ENCODE data around the gene GPATCH2. TPM values are rescaled to one million over a fixed set of nuclear protein-coding genes. Genes with fewer than 3 reads are reported as not detected.

The GPATCH2 gene
- total RNA-seq, 1 experiment from 2014 or later = 11.2 TPM

- TF ChIP-seq TCF7L2 (IDR thresholded peaks at IDR 0.05; ENCODE audit: low read depth, low read length) (no peak), CTCF (IDR thresholded peaks at IDR 0.05) (no peak), SIN3A (IDR thresholded peaks at IDR 0.05; ENCODE audit: borderline replicate concordance, insufficient read depth, low read depth, low read length) (no peak), REST (IDR thresholded peaks at IDR 0.05; ENCODE audit: insufficient read depth in 1 of 2, low read depth in 2 of 2, low read length in 1 of 2) (no peak), POLR2AphosphoS5 (IDR thresholded peaks at IDR 0.05; ENCODE audit: low read depth, low read length) (no peak)
- POLR2A ChIA-PET = no interaction called here
- BruUV-seq (replicated peaks) = no TSS peak
- CTCF ChIA-PET = no interaction called here
- Histone ChIP-seq H3K36me3 (ENCODE audit: control insufficient read depth, insufficient read depth, low read length) (no peaks in the 10 kb centered on the region), H3K4me3 (ENCODE audit: low read depth in 2 of 2, low read length in 2 of 2) (no peak overlapping the region), H3K4me1 (ENCODE audit: control insufficient read depth, insufficient read depth, low read length) (no peaks in the 10 kb centered on the region; the same call in 1 of the 2 replicates), H3K27ac (ENCODE audit: low read length) (no peak overlapping the region), H3K27me3 (ENCODE audit: control insufficient read depth, insufficient read depth, low read length) (no peaks in the 10 kb centered on the region), H3K9me3 (ENCODE audit: control insufficient read depth, insufficient read depth, low read depth, low read length) (no peaks in the 10 kb centered on the region)
- in situ Hi-C loops (cut with HindIII; ENCODE audit: low pct_unique_long_range_greater_than_20kb, low sequenced_read_pairs) = no loop called here
- ATAC-seq (no peak), DNase-seq (ENCODE audit: low read depth, low spot score) (no peak)
- intact Hi-C loops (cut with micrococcal nuclease; ENCODE audit: unreplicated experiment) = no loop called here
Observed at GRCh38 chr1:217542837-217543236, 88.1 kb downstream of the GPATCH2 start.

GRCh38 chr1:217542136-217542777, 88.6 kb downstream of the GPATCH2 start:
- CTCF ChIA-PET = no interaction called here
- H3K27me3 ChIP-seq (ENCODE audit: control insufficient read depth, insufficient read depth, low read length) = no peaks in the 10 kb centered on the region
- H3K27ac ChIP-seq (ENCODE audit: low read length) = no peak overlapping the region
- BruUV-seq (replicated peaks) = no TSS peak
- no peaks in the 10 kb centered on the region; the same call in 1 of the 2 replicates for H3K4me1 ChIP-seq (ENCODE audit: control insufficient read depth, insufficient read depth, low read length)
- no peak overlapping the region for H3K4me3 ChIP-seq (ENCODE audit: low read depth in 2 of 2, low read length in 2 of 2)
- H3K9me3 ChIP-seq (ENCODE audit: control insufficient read depth, insufficient read depth, low read depth, low read length) = no peaks in the 10 kb centered on the region
- TF ChIP-seq POLR2AphosphoS5 (IDR thresholded peaks at IDR 0.05; ENCODE audit: low read depth, low read length) (no peak), SIN3A (IDR thresholded peaks at IDR 0.05; ENCODE audit: borderline replicate concordance, insufficient read depth, low read depth, low read length) (no peak), CTCF (IDR thresholded peaks at IDR 0.05) (no peak), TCF7L2 (IDR thresholded peaks at IDR 0.05; ENCODE audit: low read depth, low read length) (no peak), REST (IDR thresholded peaks at IDR 0.05; ENCODE audit: insufficient read depth in 1 of 2, low read depth in 2 of 2, low read length in 1 of 2) (no peak)
- intact Hi-C loops (cut with micrococcal nuclease; ENCODE audit: unreplicated experiment) = no loop called here
- POLR2A ChIA-PET = no interaction called here
- H3K36me3 ChIP-seq (ENCODE audit: control insufficient read depth, insufficient read depth, low read length) = no peaks in the 10 kb centered on the region
- in situ Hi-C loops (cut with HindIII; ENCODE audit: low pct_unique_long_range_greater_than_20kb, low sequenced_read_pairs) = no loop called here
- no peak for DNase-seq (ENCODE audit: low read depth, low spot score)
- ATAC-seq = no peak
